Measurements from ENCODE around the gene PDE4C. TPM values are rescaled to one million over a fixed set of nuclear protein-coding genes. Genes with fewer than 3 reads are reported as not detected.

Gene PDE4C
- total and polyA plus RNA-seq, 2 experiments from 2014 or later, result 0.10 to 0.43 TPM

GRCh38 chr19:18203863-18204393 is 22.3 kb downstream of the PDE4C start, which contains the start of gene RAB3A:
RAB3A (minus strand) TSS chr19:18204042; CDS start chr19:18202740, 1,302 bp downstream.
- TF ChIP-seq CTCF (IDR thresholded peaks at IDR 0.05; ENCODE audit: poor library complexity), result no peak
- TF ChIP-seq EZH2phosphoT487 (IDR thresholded peaks at IDR 0.05; ENCODE audit: low read depth, severe bottlenecking, unreplicated experiment), result no peak
- no peak for TF ChIP-seq EZH2 (IDR thresholded peaks at IDR 0.05; ENCODE audit: borderline replicate concordance)
- Histone ChIP-seq H3K27me3 (no peaks in the 10 kb centered on the region), H3K27ac (peak within 1 kb of the TSS; percentile 96), H3K4me2 (peak within 1 kb of the TSS; percentile 97), H3K9me3 (ENCODE audit: low read depth) (no peaks in the 10 kb centered on the region), H3K4me1 (ENCODE audit: insufficient read depth) (peaks cover 10% of the 10 kb centered on the region), H3K4me3 (peak within 1 kb of the TSS; percentile 52), H2AFZ (peak within 1 kb of the TSS; percentile 27), H3K36me3 (replicated peaks; ENCODE audit: insufficient read depth, low read depth) (no peaks in the 10 kb centered on the region), H4K20me1 (ENCODE audit: insufficient read depth, poor library complexity, severe bottlenecking) (no peaks in the 10 kb centered on the region), H3K9me2 (replicated peaks; ENCODE audit: insufficient read depth) (no peaks in the 10 kb centered on the region), H3K79me2 (no peaks in the 10 kb centered on the region)
- peak; percentile 100 for DNase-seq (ENCODE audit: low spot score)
- under 1% methylated on average over 34 of the region's 50 CpGs for WGBS (ENCODE audit: low lambda C conversion rate, missing lambda C conversion rate)

GRCh38 chr19:18203408-18203862 is 22.8 kb downstream of the PDE4C start:
- H2AFZ ChIP-seq, result peak overlapping the region; percentile 27
- no peaks in the 10 kb centered on the region for H3K9me2 ChIP-seq (replicated peaks; ENCODE audit: insufficient read depth)
- no peaks in the 10 kb centered on the region for H4K20me1 ChIP-seq (ENCODE audit: insufficient read depth, poor library complexity, severe bottlenecking)
- no peaks in the 10 kb centered on the region for H3K79me2 ChIP-seq
- peak; percentile 56 for DNase-seq (ENCODE audit: low spot score)
- no peak for TF ChIP-seq CTCF (IDR thresholded peaks at IDR 0.05; ENCODE audit: poor library complexity)
- TF ChIP-seq EZH2 (IDR thresholded peaks at IDR 0.05; ENCODE audit: borderline replicate concordance), result no peak
- no peak for TF ChIP-seq EZH2phosphoT487 (IDR thresholded peaks at IDR 0.05; ENCODE audit: low read depth, severe bottlenecking, unreplicated experiment)
- H3K27me3 ChIP-seq, result no peaks in the 10 kb centered on the region
- no peaks in the 10 kb centered on the region for H3K9me3 ChIP-seq (ENCODE audit: low read depth)
- H3K4me2 ChIP-seq, result peak overlapping the region; percentile 97
- H3K4me3 ChIP-seq, result peak overlapping the region; percentile 38
- peaks cover 10% of the 10 kb centered on the region for H3K4me1 ChIP-seq (ENCODE audit: insufficient read depth)
- no peaks in the 10 kb centered on the region for H3K36me3 ChIP-seq (replicated peaks; ENCODE audit: insufficient read depth, low read depth)
- peak overlapping the region; percentile 25 for H3K27ac ChIP-seq
- WGBS (ENCODE audit: low lambda C conversion rate, missing lambda C conversion rate), result 9% methylated on average over 18 of the region's 38 CpGs

- peak; percentile 39 for DNase-seq (ENCODE audit: low spot score)
- Histone ChIP-seq H3K79me2 (no peaks in the 10 kb centered on the region), H3K4me1 (ENCODE audit: insufficient read depth) (peaks cover 10% of the 10 kb centered on the region), H3K36me3 (replicated peaks; ENCODE audit: insufficient read depth, low read depth) (no peaks in the 10 kb centered on the region), H4K20me1 (ENCODE audit: insufficient read depth, poor library complexity, severe bottlenecking) (no peaks in the 10 kb centered on the region), H3K4me3 (peak overlapping the region; percentile 38), H3K4me2 (peak overlapping the region; percentile 97), H2AFZ (peak overlapping the region; percentile 27), H3K9me3 (ENCODE audit: low read depth) (no peaks in the 10 kb centered on the region), H3K27me3 (no peaks in the 10 kb centered on the region), H3K9me2 (replicated peaks; ENCODE audit: insufficient read depth) (no peaks in the 10 kb centered on the region), H3K27ac (no peak overlapping the region)
- TF ChIP-seq EZH2phosphoT487 (IDR thresholded peaks at IDR 0.05; ENCODE audit: low read depth, severe bottlenecking, unreplicated experiment) (no peak), CTCF (IDR thresholded peaks at IDR 0.05; ENCODE audit: poor library complexity) (peak; percentile 21), EZH2 (IDR thresholded peaks at IDR 0.05; ENCODE audit: borderline replicate concordance) (no peak)
- WGBS (ENCODE audit: low lambda C conversion rate, missing lambda C conversion rate), result 38% methylated on average over 32 of the region's 32 CpGs
These were observed 23.3 kb downstream of the PDE4C start for GRCh38 chr19:18202778-18203407.

Data from hepatocyte (in vitro differentiated cells).